ENCODE measurements around the gene PPP2R1B. TPM values are rescaled to one million over a fixed set of nuclear protein-coding genes. Genes with fewer than 3 reads are reported as not detected.

The PPP2R1B gene
- polyA plus RNA-seq, 1 donor from 2014 or later, result 10.4 TPM

- Histone ChIP-seq H3K9me3 (ENCODE audit: low read length) (no peaks in the 10 kb centered on the region), H3K9ac (ENCODE audit: low read length) (no peak overlapping the region), H3K36me3 (ENCODE audit: insufficient read depth, low read length) (peaks cover 9% of the 10 kb centered on the region), H3K4me2 (ENCODE audit: low read length) (no peak overlapping the region), H3F3A (ENCODE audit: insufficient read depth, low read length, poor library complexity, severe bottlenecking) (no peaks in the 10 kb centered on the region), H4K20me1 (ENCODE audit: insufficient read depth) (no peaks in the 10 kb centered on the region), H3K27ac (ENCODE audit: low read length) (no peak overlapping the region), H3K9me2 (ENCODE audit: insufficient read depth, low read length) (no peaks in the 10 kb centered on the region), H3K27me3 (ENCODE audit: insufficient read depth, low read depth, low read length) (no peaks in the 10 kb centered on the region), H3K79me2 (replicated peaks; ENCODE audit: insufficient read depth, low read length) (no peaks in the 10 kb centered on the region), H3K4me3 (ENCODE audit: low read length) (no peak overlapping the region), H2AFZ (ENCODE audit: low read depth, low read length) (no peak overlapping the region)
- TF ChIP-seq TAF1 (IDR thresholded peaks at IDR 0.05; ENCODE audit: low read depth) (no peak), REST (IDR thresholded peaks at IDR 0.05; ENCODE audit: borderline replicate concordance) (no peak), EP300 (conservative IDR thresholded peaks at IDR 0.05; ENCODE audit: poor library complexity, severe bottlenecking) (no peak), SMC3 (conservative IDR thresholded peaks at IDR 0.05; ENCODE audit: poor library complexity) (no peak), CTCF (IDR thresholded peaks at IDR 0.05; ENCODE audit: poor library complexity, severe bottlenecking) (no peak), RAD21 (conservative IDR thresholded peaks at IDR 0.05) (no peak), MXI1 (conservative IDR thresholded peaks at IDR 0.05; ENCODE audit: poor library complexity, severe bottlenecking) (no peak), EZH2 (IDR thresholded peaks at IDR 0.05; ENCODE audit: borderline replicate concordance, insufficient read depth, low read length, poor library complexity, severe bottlenecking) (no peak), POLR2AphosphoS5 (IDR thresholded peaks at IDR 0.05) (no peak)
These were observed 66.5 kb downstream of the PPP2R1B start for GRCh38 chr11:111699579-111700156.

- H4K20me1 ChIP-seq (ENCODE audit: insufficient read depth), result no peaks in the 10 kb centered on the region
- TF ChIP-seq POLR2AphosphoS5 (IDR thresholded peaks at IDR 0.05) (no peak), EZH2 (IDR thresholded peaks at IDR 0.05; ENCODE audit: borderline replicate concordance, insufficient read depth, low read length, poor library complexity, severe bottlenecking) (no peak), RAD21 (conservative IDR thresholded peaks at IDR 0.05) (no peak), SMC3 (conservative IDR thresholded peaks at IDR 0.05; ENCODE audit: poor library complexity) (no peak)
- no peak overlapping the region for H3K4me2 ChIP-seq (ENCODE audit: low read length)
- no peak overlapping the region for H2AFZ ChIP-seq (ENCODE audit: low read depth, low read length)
- H3K36me3 ChIP-seq (ENCODE audit: insufficient read depth, low read length), result peaks cover 9% of the 10 kb centered on the region
- H3F3A ChIP-seq (ENCODE audit: insufficient read depth, low read length, poor library complexity, severe bottlenecking), result no peaks in the 10 kb centered on the region
- no peaks in the 10 kb centered on the region for H3K27me3 ChIP-seq (ENCODE audit: insufficient read depth, low read depth, low read length)
- no peaks in the 10 kb centered on the region for H3K9me3 ChIP-seq (ENCODE audit: low read length)
- no peak overlapping the region for H3K9ac ChIP-seq (ENCODE audit: low read length)
- no peaks in the 10 kb centered on the region for H3K79me2 ChIP-seq (replicated peaks; ENCODE audit: insufficient read depth, low read length)
- no peak overlapping the region for H3K27ac ChIP-seq (ENCODE audit: low read length)
- no peak overlapping the region for H3K4me3 ChIP-seq (ENCODE audit: low read length)
- H3K9me2 ChIP-seq (ENCODE audit: insufficient read depth, low read length), result no peaks in the 10 kb centered on the region
These were observed 67.2 kb downstream of the PPP2R1B start for GRCh38 chr11:111698852-111699559.

Data from neural cell (in vitro differentiated cells).